H1 (cell line): ENCODE measurements around the gene PTTG1IP. TPM values are rescaled to one million over a fixed set of nuclear protein-coding genes. Genes with fewer than 3 reads are reported as not detected.

Experiments used
- CTCF ChIA-PET: fragments of 300-600 bp; sonication (Branson Sonifier 250); formaldehyde crosslinking; loops from one replicate; lab custom pipeline; 2021; ENCODE audit not compliant: partially characterized antibody; lab: Charles Lee
- POLR2A ChIA-PET: fragments of 300-600 bp; sonication (Branson Sonifier 250); formaldehyde crosslinking; loops from one replicate; lab custom pipeline; 2021; ENCODE audit warnings: inconsistent platforms; ENCODE audit not compliant: partially characterized antibody; lab: Charles Lee
- DNase-seq, 2 experiments: peaks; one replicate each; pipeline versions ENCODE4 v3.0.0 to v3.0.0-alpha.2; 2010 to 2022; ENCODE audit warnings: low spot score in 2 of 2, low read depth in 1 of 2, mixed read lengths in 1 of 2
- FAIRE-seq: peaks from 2 replicates; lab custom pipeline; 2011; peaks lifted over from hg19 to GRCh38; lab: Jason Lieb, UNC
- H2AFZ ChIP-seq: 2 replicates; pipeline ENCODE4 v1.8.1; 2012; ENCODE audit warnings: low read length, inconsistent platforms
- H2AK5ac ChIP-seq: 2 replicates; pipeline ENCODE4 v1.6.1; 2013; ENCODE audit warnings: low read depth, low read length
- H2BK120ac ChIP-seq: replicated peaks from 2 replicates; pipeline ENCODE3; 2013; ENCODE audit warnings: low read depth, low read length, inconsistent platforms
- H2BK12ac ChIP-seq: 2 replicates; pipeline ENCODE4 v1.6.1; 2013; ENCODE audit warnings: low read depth, low read length
- H2BK15ac ChIP-seq: 2 replicates; pipeline ENCODE4 v1.6.1; 2013; ENCODE audit warnings: low read length
- H2BK20ac ChIP-seq: 2 replicates; pipeline ENCODE4 v1.6.1; 2013; ENCODE audit warnings: low read length
- H2BK5ac ChIP-seq: 2 replicates; pipeline ENCODE4 v1.6.1; 2013; ENCODE audit warnings: low read depth, low read length
- H3K14ac ChIP-seq: 2 replicates; pipeline ENCODE4 v1.6.1; 2013; ENCODE audit warnings: inconsistent platforms; ENCODE audit not compliant: insufficient read length
- H3K18ac ChIP-seq: 2 replicates; pipeline ENCODE4 v1.6.1; 2013; ENCODE audit warnings: low read length; ENCODE audit errors: extremely low read depth
- H3K23ac ChIP-seq: 2 replicates; pipeline ENCODE4 v1.6.1; 2013; ENCODE audit warnings: inconsistent platforms; ENCODE audit not compliant: insufficient read length
- H3K23me2 ChIP-seq: 2 replicates; pipeline ENCODE4 v1.6.1; 2013; ENCODE audit warnings: low read depth, low read length
- H3K27ac ChIP-seq: 2 replicates; pipeline ENCODE4 v1.6.1; 2011; ENCODE audit warnings: low read depth, low read length, inconsistent platforms
- H3K27me3 ChIP-seq, 4 experiments: replicated peaks in 1 of 4; 1 replicate in 1 of 4; 2 replicates in 3 of 4; pipeline versions ENCODE4 v1.6.1 to v1.8.1; 2011 to 2013; ENCODE audit warnings: low read length in 3 of 4, mild to moderate bottlenecking in 3 of 4, inconsistent platforms in 2 of 4, mixed read lengths in 2 of 4, moderate library complexity in 1 of 4; ENCODE audit not compliant: control insufficient read depth in 3 of 4, insufficient read depth in 3 of 4; ENCODE audit errors: extremely low read depth in 1 of 4
- H3K36me3 ChIP-seq, 4 experiments: 2 replicates each; pipeline versions ENCODE4 v1.6.1 to v1.8.1; 2011 to 2013; ENCODE audit warnings: mild to moderate bottlenecking in 4 of 4, low read length in 3 of 4, moderate library complexity in 2 of 4, control low read depth in 1 of 4, inconsistent platforms in 1 of 4; ENCODE audit not compliant: insufficient read depth in 4 of 4, control insufficient read depth in 2 of 4
- H3K4ac ChIP-seq: replicated peaks from 2 replicates; pipeline ENCODE3; 2013; ENCODE audit warnings: low read length, low read depth, mixed read lengths, inconsistent platforms; ENCODE audit not compliant: insufficient read length
- H3K4me1 ChIP-seq, 4 experiments: replicated peaks in 1 of 4; 1 replicate in 1 of 4; 2 replicates in 3 of 4; pipeline versions ENCODE4 v1.6.1 to v1.8.1; 2011 to 2013; ENCODE audit warnings: low read length in 3 of 4, inconsistent platforms in 2 of 4, mixed read lengths in 1 of 4; ENCODE audit not compliant: insufficient read depth in 4 of 4, control insufficient read depth in 3 of 4
- H3K4me2 ChIP-seq, 2 experiments: 2 replicates each; pipeline versions ENCODE4 v1.6.1 to v1.8.1; 2011 to 2013; ENCODE audit warnings: low read depth in 2 of 2, low read length in 2 of 2, control low read depth in 1 of 2, inconsistent platforms in 1 of 2, mild to moderate bottlenecking in 1 of 2; ENCODE audit not compliant: insufficient read depth in 1 of 2
- H3K4me3 ChIP-seq, 4 experiments: fragments of 200-600, 300-600 bp in 1 of 4; sonication (generic), shearing (Covaris generic), sonication (Bioruptor Twin) in 1 of 4; 2 replicates each; pipeline versions ENCODE4 v1.5.1 to v1.8.1; 2011 to 2016; ENCODE audit warnings: low read length in 4 of 4, low read depth in 3 of 4, control low read depth in 2 of 4, inconsistent platforms in 2 of 4, mild to moderate bottlenecking in 2 of 4, mixed read lengths in 1 of 4, moderate library complexity in 1 of 4; ENCODE audit not compliant: insufficient read depth in 2 of 4; ENCODE audit errors: extremely low read depth in 1 of 4
- H3K56ac ChIP-seq: replicated peaks from 2 replicates; pipeline ENCODE3; 2013; ENCODE audit warnings: low read depth, mild to moderate bottlenecking, mixed read lengths, low read length, inconsistent platforms; ENCODE audit not compliant: insufficient read length
- H3K79me1 ChIP-seq: 2 replicates; pipeline ENCODE4 v1.6.1; 2013; ENCODE audit warnings: low read depth, low read length, control low read depth
- H3K79me2 ChIP-seq, 2 experiments: 2 replicates each; pipeline versions ENCODE4 v1.6.1 to v1.8.1; 2012 to 2013; ENCODE audit warnings: low read length in 2 of 2, mild to moderate bottlenecking in 2 of 2, inconsistent platforms in 1 of 2; ENCODE audit not compliant: insufficient read depth in 2 of 2, control insufficient read depth in 1 of 2
- H3K9ac ChIP-seq, 4 experiments: replicated peaks in 1 of 4; 1 replicate in 1 of 4; 2 replicates in 3 of 4; pipeline versions ENCODE4 v1.6.1 to v1.8.1; 2011 to 2013; ENCODE audit warnings: low read depth in 3 of 4, low read length in 3 of 4, control low read depth in 2 of 4, mild to moderate bottlenecking in 2 of 4, moderate library complexity in 2 of 4, inconsistent platforms in 1 of 4; ENCODE audit errors: extremely low read depth in 1 of 4
- H3K9me3 ChIP-seq, 2 experiments: 2 replicates each; pipeline versions ENCODE4 v1.6.1 to v1.8.1; 2012 to 2013; ENCODE audit warnings: mild to moderate bottlenecking in 2 of 2, moderate library complexity in 2 of 2, control low read depth in 1 of 2, inconsistent platforms in 1 of 2, low read depth in 1 of 2, low read length in 1 of 2, mixed read lengths in 1 of 2; ENCODE audit not compliant: insufficient read depth in 2 of 2
- H4K20me1 ChIP-seq, 2 experiments: replicated peaks in 1 of 2; 2 replicates each; pipeline versions ENCODE3 to v1.8.1; 2011 to 2013; ENCODE audit warnings: inconsistent platforms in 2 of 2, low read length in 2 of 2, mild to moderate bottlenecking in 1 of 2; ENCODE audit not compliant: insufficient read depth in 2 of 2, control insufficient read depth in 1 of 2
- H4K5ac ChIP-seq: 2 replicates; pipeline ENCODE4 v1.6.1; 2013; ENCODE audit warnings: low read length, low read depth, mixed read lengths, inconsistent platforms; ENCODE audit not compliant: insufficient read length
- H4K8ac ChIP-seq: 2 replicates; pipeline ENCODE4 v1.8.0; 2013; ENCODE audit warnings: mild to moderate bottlenecking, moderate library complexity, low read length, inconsistent platforms; ENCODE audit not compliant: insufficient read depth; ENCODE audit errors: extremely low read depth
- H4K91ac ChIP-seq: replicated peaks from 2 replicates; pipeline ENCODE3; 2013; ENCODE audit warnings: low read length, mixed read lengths, inconsistent platforms; ENCODE audit not compliant: insufficient read length
- ATF3 ChIP-seq: IDR thresholded peaks from 2 replicates; pipeline ENCODE4 v1.6.1; 2011; ENCODE audit warnings: low read depth, mild to moderate bottlenecking, low read length; ENCODE audit not compliant: insufficient read depth
- BCL11A ChIP-seq, 2 experiments: IDR thresholded peaks; one replicate each; pipeline ENCODE4 v1.6.1; 2011; ENCODE audit warnings: low read depth in 2 of 2, low read length in 2 of 2, mild to moderate bottlenecking in 2 of 2
- CEBPB ChIP-seq: IDR thresholded peaks from 2 replicates; pipeline ENCODE4 v1.6.1; 2012; ENCODE audit warnings: low read depth, low read length
- FOSL1 ChIP-seq: IDR thresholded peaks from 2 replicates; pipeline ENCODE4 v1.6.1; 2011; ENCODE audit warnings: mild to moderate bottlenecking, low read depth, low read length, moderate library complexity; ENCODE audit not compliant: insufficient read depth
- KDM5A ChIP-seq: fragments of 200-600 bp; IDR thresholded peaks from 2 replicates; pipeline ENCODE4 v1.7.1; 2012; ENCODE audit warnings: mild to moderate bottlenecking, low read length, inconsistent platforms, mixed read lengths
- RBBP5 ChIP-seq: IDR thresholded peaks from 2 replicates; pipeline ENCODE4 v1.7.1; 2012; ENCODE audit warnings: low read depth, mild to moderate bottlenecking, inconsistent platforms, low read length, moderate library complexity, borderline replicate concordance
- SIX5 ChIP-seq: IDR thresholded peaks from 2 replicates; pipeline ENCODE4 v1.6.1; 2011; ENCODE audit warnings: mild to moderate bottlenecking, low read depth, low read length
- SUZ12 ChIP-seq: fragments of 200-600 bp; sonication (generic); IDR thresholded peaks from 2 replicates; pipeline ENCODE4 v1.6.1; 2012; ENCODE audit warnings: mild to moderate bottlenecking, inconsistent platforms, low read length, moderate library complexity, mixed read lengths
- TBP ChIP-seq: IDR thresholded peaks from 2 replicates; pipeline ENCODE4 v1.6.1; 2011; ENCODE audit warnings: low read depth, low read length, improper control_type of control experiment
- TCF12 ChIP-seq: IDR thresholded peaks from 2 replicates; pipeline ENCODE4 v1.6.1; 2011; ENCODE audit warnings: low read depth, mild to moderate bottlenecking, low read length
- YY1 ChIP-seq: IDR thresholded peaks from 2 replicates; pipeline ENCODE4 v1.6.1; 2011; ENCODE audit warnings: low read depth, mild to moderate bottlenecking, low read length
- WGBS, 2 experiments: shearing (Covaris generic) in 1 of 2; methylation state at CpG; one replicate each; pipeline versions ENCODE4 v1.1.6 to v1.1.7; 2013 to 2015; ENCODE audit warnings: low lambda C conversion rate in 2 of 2, mixed read lengths in 2 of 2, inconsistent platforms in 1 of 2, low coverage in 1 of 2, missing lambda C conversion rate in 1 of 2; ENCODE audit not compliant: insufficient replicate concordance in 2 of 2, insufficient coverage in 1 of 2, insufficient read length in 1 of 2; ENCODE audit errors: extremely low coverage in 1 of 2, missing lambda C conversion rate in 1 of 2; 5-methylcytosine and 5-hydroxymethylcytosine counted together
- polyA plus RNA-seq, 7 experiments: library from polyadenylated mRNA; depleted of rRNA in 3 of 7; stranded (reverse) in 5 of 7; unstranded in 2 of 7; fragments of >200 nt in 5 of 7; fragments of 200-250 nt in 2 of 7; gene quantifications; 1 replicate in 5 of 7; 2 replicates in 1 of 7; 4 replicates in 1 of 7; pipeline versions ENCODE4 v1.2.1 to v1.2.3, GENCODE V29; 2011 to 2013; ENCODE audit warnings: missing spikeins in 2 of 7, mixed read lengths in 2 of 7
- total RNA-seq: library from RNA; stranded (reverse); fragmentation: NEBNext Ultra II Directional; extraction: Animal tissue kit (Norgen Biotek cat#: 25700); gene quantifications from 2 replicates; pipeline ENCODE4 v1.2.1, GENCODE V29; 2021

The PTTG1IP gene
- total and polyA plus RNA-seq, 2 of the 8 experiments (the other 6 are each of a cell fraction or from before 2014, with no cell fraction given), result 90.8 to 130 TPM

- Histone ChIP-seq H2AK5ac (no peak overlapping the region), H4K8ac (no peak overlapping the region), H3K56ac (no peak overlapping the region), H4K5ac (no peak overlapping the region), H2BK20ac (no peak overlapping the region), H3K4me3 (no peak overlapping the region), H3K4me2 (no peak overlapping the region), H3K27me3 (no peaks in the 10 kb centered on the region; a peak in 1 of 7 replicates), H3K23ac (no peak overlapping the region), H2BK12ac (peak overlapping the region; percentile 50; the same call in 1 of the 2 replicates), H4K20me1 (peaks cover 0 to 2% of the 10 kb centered on the region in 2 experiments), H3K27ac (no peak overlapping the region), H2BK15ac (peak overlapping the region; percentile 61; the same call in 1 of the 2 replicates), H3K14ac (no peak overlapping the region), H4K91ac (peak overlapping the region; percentile 93), H3K23me2 (no peaks in the 10 kb centered on the region), H3K18ac (no peak overlapping the region), H3K9me3 (no peaks in the 10 kb centered on the region), H3K4me1 (peaks cover 0 to 4% (median 2%) of the 10 kb centered on the region in 4 experiments; a peak in 2 of 7 replicates), H3K4ac (no peak overlapping the region), H3K9ac (no peak overlapping the region), H2AFZ (no peak overlapping the region; the same call in 1 of the 2 replicates), H3K79me2 (no peaks in the 10 kb centered on the region), H3K79me1 (no peaks in the 10 kb centered on the region), H2BK5ac (peak overlapping the region; percentile 56; the same call in 1 of the 2 replicates), H2BK120ac (no peak overlapping the region), H3K36me3 (no peaks in the 10 kb centered on the region; a peak in 1 of 8 replicates)
- 94% methylated on average over 15 of the region's 25 CpGs; no CpG with 5 or more reads in 1 of the 2 experiments for WGBS, 2 experiments
- no peak for FAIRE-seq
- ChIA-PET CTCF (interaction anchor here (0.6 to 2.6 kb wide), 8 partner anchors 14 to 53 kb away, joined by 3 to 10 read pairs (median 5); partner anchors contain the start of gene PTTG1IP), POLR2A (interaction anchor here (1.7 kb wide), 1 partner anchor 95 kb away, joined by 5 read pairs; the partner anchor contains the start of gene UBE2G2)
- no peak for TF ChIP-seq YY1
- TF ChIP-seq TCF12, result no peak
- no peak for TF ChIP-seq ATF3
- TF ChIP-seq BCL11A (IDR thresholded peaks at IDR 0.05; ENCODE audit: low read depth in 2 of 2, low read length in 2 of 2), result no peak
- no peak for TF ChIP-seq TBP
- no peak for TF ChIP-seq SUZ12
- no peak for TF ChIP-seq CEBPB
- no peak for TF ChIP-seq KDM5A
- no peak for TF ChIP-seq SIX5
- TF ChIP-seq RBBP5, result no peak
- TF ChIP-seq FOSL1, result no peak
- no peak for DNase-seq
Observed at GRCh38 chr21:44896561-44897286, 23.2 kb upstream of the PTTG1IP start.
